GM19240 (cell line): ENCODE measurements around the gene CORO7.
A peak's percentile ranks its signal among the peaks of the same experiment; 100 is the strongest.

Experiments
- DNase-seq: peaks from one replicate; pipeline ENCODE4 v3.0.0; 2011; ENCODE audit warnings: low spot score; ENCODE audit not compliant: insufficient read length

Gene CORO7

DNA sequence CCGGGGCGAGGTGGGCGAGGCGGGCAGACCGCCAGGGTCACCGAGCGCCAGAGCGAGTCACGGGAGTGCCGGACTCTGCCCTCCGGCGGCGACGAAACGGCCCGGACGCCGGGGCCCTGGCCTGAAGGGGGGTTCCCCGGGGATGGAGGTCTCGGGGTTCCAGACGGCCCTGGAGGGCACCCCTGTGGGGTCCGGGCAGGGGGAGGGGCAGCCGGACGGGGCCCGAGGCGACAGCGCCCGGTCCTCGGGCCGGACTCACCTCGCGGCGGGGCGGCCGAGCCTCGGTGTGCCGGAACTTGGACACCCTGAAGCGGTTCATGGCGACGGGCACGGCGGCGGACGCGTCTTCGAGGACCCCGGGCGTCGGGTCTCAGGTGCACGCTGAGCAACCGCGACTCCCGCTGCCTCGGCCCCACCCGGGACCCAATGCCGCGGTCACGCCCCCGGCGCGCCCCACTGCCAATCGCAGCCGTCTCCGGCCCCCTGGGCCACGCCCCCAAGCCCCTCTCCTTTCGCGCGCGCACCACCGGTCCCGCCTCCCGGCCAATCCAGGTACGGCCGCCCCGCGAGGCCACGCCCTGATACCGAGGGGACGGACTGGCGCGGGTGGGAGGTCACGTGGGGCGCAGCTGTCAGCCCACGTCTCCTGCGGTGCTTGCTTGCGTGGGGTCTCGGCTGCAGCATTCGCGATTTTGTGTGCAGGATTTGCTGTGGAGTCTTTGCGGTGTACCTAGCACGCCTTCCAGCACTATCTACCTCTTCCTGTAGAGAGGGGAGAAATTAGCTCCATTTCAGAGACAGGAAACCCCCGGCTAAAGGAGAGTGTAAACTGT is at the start of gene CORO7:
CORO7 (minus strand) TSS at position 397 of the 833 bp plus-strand sequence; CDS start at position 319, 78 bp downstream.
- peak; percentile 79 for DNase-seq

DNA sequence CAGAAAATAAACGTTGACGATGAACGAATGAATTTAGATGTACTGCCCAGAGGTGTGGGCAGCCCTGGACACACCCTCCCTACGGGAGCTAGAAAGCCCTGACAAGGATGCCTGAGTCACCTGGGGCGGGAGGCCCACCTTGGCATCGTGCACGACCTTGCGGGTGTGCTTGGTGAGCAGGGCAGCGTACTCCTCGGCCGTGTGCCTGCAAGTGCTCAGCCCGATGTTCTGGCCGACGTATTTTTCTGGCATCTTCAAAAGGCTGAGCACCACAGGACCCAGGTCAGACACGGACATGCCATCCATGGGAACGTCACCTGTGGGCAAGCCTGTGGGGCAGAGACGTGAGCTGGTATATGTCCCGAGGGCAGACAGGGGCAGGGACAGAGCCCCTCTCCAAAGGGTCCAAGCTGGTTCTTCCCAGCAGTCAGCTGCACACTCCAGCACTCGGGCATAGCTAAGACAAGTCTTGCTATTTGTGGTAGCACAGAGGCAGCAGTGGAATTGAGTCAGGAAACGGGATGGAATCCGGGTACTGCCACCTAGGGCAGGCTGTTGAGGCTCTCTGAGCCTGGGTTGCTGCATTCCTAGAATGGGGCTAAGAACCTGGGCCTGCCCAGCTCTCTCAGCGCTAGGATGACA is 47.2 kb upstream of the CORO7 start:
- no peak for DNase-seq

DNA sequence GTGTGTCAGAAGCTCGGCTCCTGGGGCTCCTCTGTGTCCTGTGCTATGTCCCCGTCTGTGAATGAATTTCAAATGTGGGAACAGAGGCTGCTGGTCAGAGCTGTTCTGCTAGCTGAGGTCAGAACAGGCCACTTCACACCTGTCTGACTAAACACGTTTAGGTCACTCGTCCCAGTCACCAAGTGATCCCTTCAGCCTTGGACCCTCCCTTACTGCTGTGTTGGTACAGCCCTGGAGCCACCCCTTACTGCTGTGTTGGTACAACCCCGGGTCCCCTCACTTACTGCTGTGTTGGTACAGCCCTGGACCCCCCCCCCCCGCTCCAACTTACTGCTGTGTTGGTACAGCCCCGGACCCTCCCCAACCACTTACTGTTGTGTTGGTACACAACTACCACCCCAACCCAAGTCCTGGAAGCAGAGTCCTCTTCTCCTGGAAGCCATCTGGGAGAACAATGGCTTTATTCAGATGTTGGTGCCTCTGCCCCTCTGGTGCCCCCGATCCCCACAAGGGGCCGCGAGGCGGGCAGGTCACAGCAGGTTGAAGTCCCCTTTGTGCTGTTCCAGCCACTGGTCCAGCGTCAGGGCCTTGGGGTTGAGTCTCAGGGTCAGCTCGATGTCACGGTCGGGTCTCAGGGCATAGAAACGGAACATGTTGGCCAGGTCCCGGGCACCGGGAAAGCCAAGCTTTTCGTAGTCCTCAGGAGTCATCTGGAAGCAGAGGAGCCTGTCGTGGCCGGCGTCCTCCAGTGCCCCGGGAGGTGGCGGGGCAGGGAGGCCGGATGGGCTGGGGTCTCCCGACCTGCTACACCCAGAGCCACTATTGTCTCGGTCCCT is 45.1 kb upstream of the CORO7 start:
- DNase-seq = no peak

DNA sequence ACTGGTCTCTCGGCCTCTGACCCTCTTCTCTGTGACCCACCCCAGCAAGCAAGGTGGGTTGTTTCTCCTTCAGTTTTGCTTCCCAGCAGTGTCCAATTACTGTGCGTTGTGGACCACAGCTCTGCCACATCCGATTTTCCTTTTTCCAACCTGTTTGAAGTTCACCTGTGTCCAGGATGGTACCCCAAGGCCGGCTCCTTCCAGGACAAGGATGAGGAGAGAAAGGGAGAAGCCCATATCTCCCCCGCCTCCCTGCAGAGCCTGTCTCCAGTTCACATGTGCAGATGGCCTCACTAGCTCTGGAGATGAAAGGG is 44.5 kb upstream of the CORO7 start:
- no peak for DNase-seq

DNA sequence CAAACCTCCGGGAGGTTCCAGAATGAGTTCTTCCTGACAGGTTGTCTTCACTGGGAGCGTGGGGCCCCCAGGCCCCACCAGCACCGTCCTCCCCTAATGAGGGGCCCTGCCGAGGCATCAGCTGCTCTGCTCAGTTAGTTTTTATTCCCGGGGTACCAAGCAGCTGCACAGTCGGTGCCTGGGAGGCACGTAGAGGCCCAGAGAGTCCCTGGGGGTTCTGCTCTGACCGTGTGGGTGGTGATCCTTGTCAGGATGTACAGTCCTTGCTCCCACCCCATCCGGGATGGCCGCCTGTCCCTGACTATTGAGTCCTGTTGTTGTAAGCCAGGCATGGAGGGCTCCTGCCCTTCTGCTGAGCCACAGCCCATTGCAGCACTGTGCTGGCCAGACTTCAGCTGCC is 39.6 kb upstream of the CORO7 start:
- DNase-seq = no peak

DNA sequence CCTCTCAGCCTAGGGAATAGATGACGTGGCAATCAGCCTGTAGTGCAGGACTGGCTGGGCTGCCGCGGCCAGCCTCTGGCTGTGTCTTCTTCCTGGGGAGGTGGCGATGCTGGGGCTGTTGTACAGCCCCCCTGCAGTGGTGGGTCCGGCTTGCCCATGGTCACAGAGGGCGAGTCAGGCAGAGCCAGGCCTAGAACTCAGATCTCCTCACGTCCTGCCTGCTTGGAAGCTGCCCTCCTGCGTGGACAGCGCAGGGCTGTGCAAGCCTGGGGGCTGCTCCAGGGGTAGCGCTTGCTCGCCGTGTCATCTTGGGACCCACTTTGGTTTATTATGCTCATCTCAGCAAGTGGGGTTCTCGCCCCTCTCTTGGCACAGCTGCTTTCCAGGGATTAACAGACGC is 38.7 kb upstream of the CORO7 start:
- no peak for DNase-seq

DNA sequence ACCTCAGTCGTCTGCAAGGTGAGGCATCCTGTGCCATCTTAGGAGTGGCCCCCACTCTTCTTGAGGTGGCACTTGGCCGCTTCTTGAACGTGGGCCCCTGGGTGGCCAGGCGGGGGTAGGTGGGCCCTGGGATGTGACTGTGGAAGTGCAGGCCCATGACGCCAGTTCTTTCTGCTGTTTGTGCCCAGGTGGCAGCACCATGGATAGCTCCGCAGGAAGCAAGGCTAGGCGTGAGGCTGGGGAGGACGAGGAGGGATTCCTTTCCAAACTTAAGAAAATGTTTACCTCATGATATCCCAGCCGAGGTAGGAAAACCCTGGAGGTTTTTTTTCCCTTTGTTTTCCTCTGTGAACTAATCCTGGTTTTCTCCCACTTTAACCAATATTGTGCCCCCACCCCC is 38.2 kb upstream of the CORO7 start:
- no peak for DNase-seq

DNA sequence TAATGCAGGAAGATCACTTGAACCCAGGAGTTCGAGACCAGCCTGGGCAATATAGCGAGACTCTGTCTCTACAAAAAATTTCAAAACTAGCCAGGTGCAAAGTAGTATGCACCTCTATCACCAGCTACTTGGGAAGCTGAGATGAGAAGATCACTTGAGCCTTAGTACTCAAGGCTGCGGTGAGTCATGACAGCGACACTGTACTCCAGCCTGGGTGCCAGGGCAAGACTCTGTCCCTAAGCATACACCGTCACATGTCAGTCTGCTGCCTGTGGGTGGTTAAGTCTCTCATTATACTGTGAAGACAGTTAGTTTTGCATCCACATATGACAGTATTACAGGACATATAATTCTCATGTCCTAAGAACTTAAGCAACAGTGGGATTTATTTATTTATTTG is 36.3 kb upstream of the CORO7 start:
- no peak for DNase-seq

DNA sequence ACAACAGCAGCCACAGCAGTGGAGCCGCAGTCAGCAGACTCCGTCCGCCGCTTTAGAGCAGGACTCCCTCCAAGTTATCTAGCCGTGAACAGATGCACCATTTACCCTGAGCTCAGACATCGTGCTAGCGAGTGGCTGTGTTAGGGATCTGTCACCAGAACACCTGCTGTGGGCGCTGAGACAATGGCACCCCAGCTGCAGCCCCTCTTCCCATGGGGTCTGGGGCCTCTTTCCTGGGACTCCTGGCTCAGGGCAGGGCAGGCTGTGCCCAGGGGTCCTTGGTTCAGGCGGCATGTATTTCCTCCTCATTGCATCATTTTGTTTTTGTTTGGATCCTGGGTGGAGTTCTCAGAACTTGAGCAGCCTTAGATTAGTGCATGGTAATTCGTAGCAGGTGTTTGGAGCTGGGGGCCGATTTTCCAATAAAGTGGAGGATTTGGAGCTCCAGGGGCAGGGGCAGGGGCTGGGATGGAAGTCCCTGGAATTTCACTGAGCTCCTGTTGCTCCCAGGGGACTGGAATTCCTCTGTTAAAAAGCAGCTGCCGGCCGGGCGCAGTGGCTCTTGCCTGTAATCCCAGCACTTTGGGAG is 34.6 kb upstream of the CORO7 start:
- DNase-seq = no peak

DNA sequence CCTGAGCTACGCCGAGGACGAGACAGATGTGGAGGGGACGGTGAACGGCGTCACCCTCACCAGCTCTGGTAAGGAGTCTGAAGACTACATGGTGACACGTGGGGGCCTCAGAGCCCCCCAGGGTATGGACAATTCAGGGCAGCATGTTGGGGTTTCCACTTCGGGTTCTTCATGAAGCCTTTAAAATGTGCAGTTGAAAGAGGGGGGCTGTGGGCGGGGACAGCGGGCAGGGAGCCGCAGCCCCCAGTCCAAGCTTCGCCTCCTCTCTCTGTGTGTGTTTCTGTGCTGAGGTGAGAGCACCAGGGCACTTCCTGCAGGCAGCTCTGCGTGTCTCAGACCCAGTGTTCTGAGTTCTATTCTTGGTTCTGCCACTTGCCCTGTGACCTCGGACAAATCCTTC is 34.0 kb upstream of the CORO7 start:
- DNase-seq = no peak

DNA sequence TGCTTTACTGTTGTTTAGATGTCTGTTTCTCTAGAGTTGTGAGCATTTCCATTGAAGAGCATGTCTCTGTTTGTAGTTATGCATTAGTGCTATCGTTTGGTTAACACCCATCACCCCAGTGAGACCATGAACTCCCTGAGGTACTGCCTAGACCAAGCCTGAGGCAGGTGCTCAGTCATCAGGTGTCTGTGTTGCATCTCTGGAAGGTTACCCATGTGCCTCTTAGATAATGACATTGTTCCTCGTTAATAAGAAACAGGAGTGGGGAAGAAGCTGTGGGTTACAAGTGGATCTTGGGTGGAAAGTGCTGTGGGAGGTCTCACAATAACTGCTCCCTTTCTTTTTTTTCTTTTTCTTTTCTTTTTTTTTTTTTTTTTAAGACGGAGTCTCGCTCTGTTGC is 27.6 kb upstream of the CORO7 start:
- DNase-seq = no peak

DNA sequence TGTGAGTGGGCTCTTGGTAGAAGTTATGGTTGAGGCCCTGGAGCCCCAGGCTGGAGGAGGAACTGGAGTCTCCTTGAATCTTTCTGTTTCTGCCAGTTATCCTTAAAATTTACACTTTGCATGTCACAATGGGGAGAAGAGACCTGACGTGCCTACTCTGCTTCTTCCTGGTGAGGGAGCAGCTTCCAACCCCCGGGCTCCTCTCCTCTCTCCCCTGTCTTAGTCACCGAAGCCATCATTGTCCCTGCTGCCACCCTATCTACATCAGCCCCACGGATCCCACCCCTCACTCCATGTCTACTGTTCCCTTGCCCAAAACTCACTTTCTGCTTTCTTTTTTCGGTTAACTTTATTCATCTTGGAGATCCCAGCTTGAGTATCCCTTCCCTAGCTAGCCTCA is 26.9 kb upstream of the CORO7 start:
- no peak for DNase-seq

DNA sequence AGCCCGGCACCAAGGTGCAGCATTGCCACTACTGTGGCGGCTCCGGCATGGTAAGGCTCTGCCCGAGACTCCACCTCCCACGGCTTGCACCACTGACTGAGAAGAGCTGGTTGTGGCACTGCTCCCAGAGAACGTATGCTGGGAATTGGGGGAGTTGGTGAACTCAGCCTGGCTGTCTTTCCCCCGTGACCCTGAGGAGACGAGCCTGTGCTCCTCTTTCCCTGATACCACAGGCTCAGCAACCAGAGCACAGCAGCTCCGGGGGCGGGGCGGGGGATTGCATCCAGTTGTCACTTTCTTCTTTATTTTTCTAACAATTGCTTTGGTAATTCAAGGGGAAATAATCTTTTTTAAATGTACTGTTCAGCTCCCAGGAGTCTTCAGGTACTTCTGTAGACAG is 26.0 kb upstream of the CORO7 start:
- no peak for DNase-seq

DNA sequence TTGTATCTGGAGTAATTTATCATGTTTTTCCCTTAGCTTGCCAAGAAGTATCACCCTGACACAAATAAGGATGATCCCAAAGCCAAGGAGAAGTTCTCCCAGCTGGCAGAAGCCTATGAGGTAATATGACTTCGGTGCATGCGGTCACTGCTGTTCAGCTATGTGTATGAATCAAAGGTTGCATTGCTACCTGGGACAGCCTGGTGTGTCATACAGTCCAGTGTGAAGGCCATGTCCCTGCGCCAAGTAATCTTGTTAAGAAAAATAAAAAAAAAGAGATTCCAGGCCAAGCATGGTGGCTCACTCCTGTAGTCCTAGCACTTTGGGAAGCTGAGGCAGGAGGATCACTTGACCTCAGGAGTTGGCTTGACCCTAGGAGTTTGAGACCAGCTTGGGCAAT is 21.0 kb upstream of the CORO7 start:
- no peak for DNase-seq

DNA sequence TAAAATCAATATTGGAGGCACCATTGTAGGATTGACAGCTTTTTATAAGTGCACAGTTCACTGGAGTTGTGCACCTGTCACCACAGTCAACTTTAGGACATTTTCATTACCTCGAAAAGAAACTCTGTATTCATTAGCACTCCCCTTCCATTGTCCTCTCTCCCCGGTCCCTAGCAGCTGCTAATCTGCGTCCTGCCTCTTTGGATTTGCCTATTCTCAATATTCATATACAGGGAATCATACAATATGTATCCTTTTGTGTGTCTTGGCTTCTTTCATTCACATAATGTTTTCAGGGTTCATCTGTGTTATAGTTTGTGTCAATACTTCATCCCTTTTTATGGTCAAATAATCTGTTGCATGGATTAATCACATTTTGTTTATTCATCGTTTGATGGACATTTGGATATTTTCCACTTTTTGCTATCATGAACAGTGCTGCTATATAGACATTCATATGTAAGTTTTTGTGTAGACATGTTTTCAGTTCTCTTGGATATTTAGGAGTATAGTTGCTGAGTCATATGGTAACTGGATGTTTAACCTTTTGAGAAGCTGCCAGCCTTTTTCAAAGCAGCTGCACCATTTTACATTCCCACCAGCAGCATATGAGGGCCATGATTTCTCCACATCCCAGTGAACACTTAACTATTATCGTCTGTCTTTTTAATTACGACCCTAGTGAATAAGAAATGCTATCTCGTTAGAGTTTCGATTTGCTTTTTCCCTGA is 19.1 kb upstream of the CORO7 start:
- no peak for DNase-seq

DNA sequence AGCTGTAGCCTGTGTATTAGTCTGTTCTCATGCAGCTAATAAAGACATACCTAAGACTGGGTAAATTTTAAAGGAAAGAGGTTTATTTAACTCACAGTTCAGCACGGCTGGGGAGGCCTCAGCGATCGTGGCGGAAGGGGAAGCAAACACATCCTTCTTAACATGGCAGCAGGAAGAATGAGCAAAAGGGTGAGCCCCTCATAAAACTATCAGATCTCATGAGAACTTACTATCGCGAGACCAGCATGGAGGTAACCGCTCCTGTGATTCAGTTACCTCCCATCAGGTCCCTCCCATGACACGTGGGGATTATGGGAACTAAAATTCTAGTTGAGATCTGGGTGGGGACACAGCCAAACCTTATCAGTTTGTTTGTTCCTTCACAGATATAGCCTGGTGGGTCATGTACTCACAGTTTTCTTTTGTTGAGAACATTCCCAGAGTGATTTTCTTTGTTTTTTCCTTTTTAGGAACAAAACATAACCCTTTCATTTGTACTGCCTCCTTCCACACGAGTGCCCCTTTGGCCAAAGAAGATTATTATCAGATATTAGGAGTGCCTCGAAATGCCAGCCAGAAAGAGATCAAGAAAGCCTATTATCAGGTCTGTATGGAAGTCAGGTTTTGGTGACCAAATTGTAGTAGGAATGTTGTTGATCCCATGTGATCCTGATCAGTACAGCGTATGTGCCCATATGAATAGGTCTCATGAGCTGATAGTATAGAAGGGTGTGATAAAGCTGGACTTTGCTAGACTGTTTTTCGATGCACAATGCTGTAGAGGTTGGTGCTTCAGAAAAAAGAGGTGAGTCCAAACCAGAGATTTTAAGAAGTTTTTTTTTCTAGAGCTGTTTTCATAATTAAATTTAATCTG is 17.8 kb upstream of the CORO7 start:
- DNase-seq = no peak

DNA sequence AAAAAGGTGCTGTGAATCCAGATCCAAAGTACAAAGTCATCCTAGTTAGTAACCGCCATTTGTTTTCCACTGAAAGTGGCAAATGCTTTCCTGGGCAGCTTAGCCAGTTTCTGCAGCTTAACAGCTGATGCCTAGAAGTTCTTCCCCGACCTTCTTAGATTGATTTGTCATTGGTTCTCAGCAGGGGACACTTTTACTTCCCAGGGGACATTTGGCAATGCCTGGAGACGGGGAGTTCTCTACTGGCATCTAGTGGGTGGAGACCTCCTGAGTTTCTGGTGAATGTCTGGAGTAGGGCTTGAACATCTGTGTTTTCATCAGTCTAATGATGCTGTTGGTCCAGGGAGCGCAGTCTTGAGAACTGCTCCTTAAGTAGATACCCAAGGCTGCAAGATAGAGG is 16.8 kb upstream of the CORO7 start:
- DNase-seq = no peak

DNA sequence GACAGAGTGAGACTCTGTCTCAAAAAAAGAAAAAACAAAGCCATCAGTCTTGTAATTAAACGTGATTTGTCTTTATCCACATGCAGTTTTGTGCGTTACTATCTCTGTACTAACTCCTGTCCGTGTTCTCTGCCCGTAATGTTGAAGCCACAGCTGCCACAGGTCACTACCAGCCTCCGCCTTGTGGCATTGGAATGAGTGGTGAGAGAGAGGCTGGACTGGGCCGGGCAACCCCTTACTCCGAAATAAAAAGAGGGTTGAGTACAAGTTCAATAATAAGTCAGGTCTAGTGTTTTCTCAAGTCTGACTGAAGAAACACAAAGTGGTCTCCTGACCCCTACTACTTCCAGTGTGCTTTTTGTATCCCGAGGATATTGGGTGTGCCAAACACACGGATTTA is 14.6 kb upstream of the CORO7 start:
- no peak for DNase-seq

DNA sequence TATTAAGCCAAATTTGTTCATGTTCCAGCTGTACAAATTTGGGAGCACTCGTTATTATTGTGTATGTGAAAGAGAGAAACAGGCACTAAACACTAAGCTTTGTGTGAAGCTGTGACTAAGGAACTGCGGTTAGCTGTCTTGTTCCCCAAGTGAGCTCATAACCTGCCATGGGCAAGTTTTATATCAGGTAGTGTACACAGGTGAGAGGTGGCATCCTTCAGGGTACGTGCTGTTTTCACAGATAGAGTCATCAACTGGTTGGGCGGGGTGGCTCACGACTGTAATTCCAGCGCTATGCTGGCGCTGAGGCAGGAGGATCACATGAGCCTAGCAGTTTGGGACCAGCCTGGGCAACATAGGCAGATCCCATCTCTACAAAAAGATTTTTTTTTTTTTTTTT is 12.1 kb upstream of the CORO7 start:
- DNase-seq = no peak

DNA sequence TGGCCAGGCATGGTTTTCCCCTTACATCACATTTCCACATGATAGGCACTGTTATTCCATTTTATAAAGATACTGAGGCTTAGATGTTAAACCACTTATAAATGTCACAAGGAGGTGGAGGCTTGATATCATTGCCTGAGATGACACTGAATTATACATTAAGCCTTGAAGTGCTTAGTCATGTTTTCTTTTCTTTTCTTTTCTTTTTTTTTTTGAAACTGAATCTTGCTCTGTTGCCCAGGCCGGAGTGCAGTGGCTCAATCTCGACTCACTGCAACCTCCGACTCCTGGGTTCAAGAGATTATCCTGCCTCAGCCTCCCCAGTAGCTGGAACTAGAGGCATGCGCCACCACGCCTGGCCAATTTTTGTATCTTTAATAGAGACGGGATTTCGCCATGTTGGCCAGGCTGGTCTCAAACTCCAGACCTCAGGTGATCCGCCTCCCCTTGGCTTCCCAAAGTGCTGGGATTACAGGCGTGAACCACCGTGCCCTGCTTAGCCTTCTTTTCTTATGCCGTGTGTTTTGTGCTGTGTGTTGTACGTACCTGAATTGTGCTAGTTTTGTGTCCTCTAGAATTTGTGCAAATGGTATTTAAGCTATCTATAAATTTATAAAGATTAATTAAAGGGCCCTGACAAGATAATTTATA is 10.5 kb upstream of the CORO7 start:
- no peak for DNase-seq
